Measurements from ENCODE around the gene FEZ2. TPM values are rescaled to one million over a fixed set of nuclear protein-coding genes. Genes with fewer than 3 reads are reported as not detected.

Gene FEZ2
- total and polyA plus RNA-seq, 10 of the 15 experiments (the other 5 are each of a cell fraction or from before 2014, with no cell fraction given), result 3.0 to 15.4 (median 6.6) TPM

GRCh38 chr2:36509075-36509474 is 88.9 kb downstream of the FEZ2 start:
- H4K20me1 ChIP-seq (ENCODE audit: control insufficient read depth, insufficient read depth), result no peaks in the 10 kb centered on the region
- in situ Hi-C loops (cut with MboI), result no loop called here
- no peak overlapping the region for H3K4me3 ChIP-seq
- H3K27me3 ChIP-seq (replicated peaks in 1 of 2; ENCODE audit: control insufficient read depth in 2 of 2, insufficient read depth in 2 of 2, low read length in 1 of 2), result no peaks in the 10 kb centered on the region
- H3K79me2 ChIP-seq (ENCODE audit: control insufficient read depth, insufficient read depth, low read length), result no peaks in the 10 kb centered on the region
- TF ChIP-seq BCLAF1 (IDR thresholded peaks at IDR 0.05) (no peak), CHD1 (IDR thresholded peaks at IDR 0.05; ENCODE audit: low read depth, low read length) (no peak), RUNX3 (IDR thresholded peaks at IDR 0.05; ENCODE audit: low read length) (no peak), STAT1 (conservative IDR thresholded peaks at IDR 0.05) (no peak), ZNF687 (IDR thresholded peaks at IDR 0.05) (no peak), SUPT20H (IDR thresholded peaks at IDR 0.05; ENCODE audit: borderline replicate concordance, control insufficient read depth, low read depth, low read length) (no peak), RELA (IDR thresholded peaks at IDR 0.05; ENCODE audit: borderline replicate concordance, partially characterized antibody) (no peak), NFIC (IDR thresholded peaks at IDR 0.05; ENCODE audit: low read depth, low read length) (no peak)
- no TSS peak for BruUV-seq (replicated peaks)
- RAD21 ChIA-PET (ENCODE audit: unreplicated experiment), result no interaction called here
- H3K4me2 ChIP-seq (ENCODE audit: control insufficient read depth, insufficient read depth), result no peak overlapping the region
- SMC1A ChIA-PET (ENCODE audit: uncharacterized antibody, unreplicated experiment), result no interaction called here
- H3K4me1 ChIP-seq (ENCODE audit: control insufficient read depth, insufficient read depth, low read length), result no peaks in the 10 kb centered on the region
- no peak overlapping the region for H3K27ac ChIP-seq (ENCODE audit: control insufficient read depth, insufficient read depth)
- CTCF ChIA-PET, result interaction anchor here (1.1 kb wide), 1 partner anchor 156 kb away, joined by 3 read pairs; no protein-coding TSS in a partner anchor
- H3K9me3 ChIP-seq (replicated peaks; ENCODE audit: control insufficient read depth, insufficient read depth, low read length), result no peaks in the 10 kb centered on the region
- no peak overlapping the region for H3K9ac ChIP-seq (ENCODE audit: control insufficient read depth, insufficient read depth, low read length)
- no peaks in the 10 kb centered on the region for H3K36me3 ChIP-seq (ENCODE audit: control insufficient read depth in 2 of 2, insufficient read depth in 2 of 2, low read length in 1 of 2)
- FAIRE-seq, result no peak
- intact Hi-C loops (cut with micrococcal nuclease; ENCODE audit: unreplicated experiment), result loop anchor here (5.0 kb wide), 1 partner anchor 153 kb away; no protein-coding TSS in a partner anchor
- DNase-seq (ENCODE audit: low read depth, low spot score), result no peak
- WGBS (ENCODE audit: insufficient coverage, insufficient replicate concordance, low lambda C conversion rate, missing lambda C conversion rate), result 57% methylated on average over 6 of the region's 6 CpGs
- no peak for ATAC-seq
- POLR2A ChIA-PET, result no interaction called here
- no peak overlapping the region for H2AFZ ChIP-seq (ENCODE audit: control insufficient read depth, low read depth, low read length)

Data from GM12878 (cell line).